EL (cell line): ENCODE data around the gene BRAP.
"Not testable (repeated sequence)": the region's sequence is repeated elsewhere in the genome, so short reads cannot be mapped to it uniquely, and the experiment has no call there.

Experiments used
- DNase-seq: peaks from one replicate; pipeline ENCODE4 v3.0.0-alpha.2; 2016

The BRAP gene

GRCh38 chr12:111605911-111606766 is 79.6 kb downstream of the BRAP start:
- DNase-seq = no peak

- DNase-seq = not testable (repeated sequence)
Measured at GRCh38 chr12:111602857-111603256, 82.9 kb downstream of the BRAP start.

- DNase-seq = no peak
Measured at GRCh38 chr12:111602348-111602747, 83.4 kb downstream of the BRAP start.

GRCh38 chr12:111600986-111601385 is 84.8 kb downstream of the BRAP start:
- not testable (repeated sequence) for DNase-seq

GRCh38 chr12:111600205-111600642 is 85.5 kb downstream of the BRAP start:
- DNase-seq = no peak

GRCh38 chr12:111599453-111600204 is 86.1 kb downstream of the BRAP start:
- peak; percentile 94 for DNase-seq

GRCh38 chr12:111598637-111599452 is 86.9 kb downstream of the BRAP start, which contains the start of gene ATXN2:
Gene ATXN2 (minus strand): TSS chr12:111599315. CDS start chr12:111599034, 281 bp downstream.
- no peak for DNase-seq

GRCh38 chr12:111597831-111598636 is 87.7 kb downstream of the BRAP start:
- DNase-seq = peak; percentile 36

GRCh38 chr12:111596985-111597830 is 88.5 kb downstream of the BRAP start:
- DNase-seq = peak; percentile 75

- DNase-seq = not testable (repeated sequence)
Measured at GRCh38 chr12:111595341-111595835, 90.4 kb downstream of the BRAP start.
